ENCODE data around the gene SLC25A21.

The SLC25A21 gene

DNA sequence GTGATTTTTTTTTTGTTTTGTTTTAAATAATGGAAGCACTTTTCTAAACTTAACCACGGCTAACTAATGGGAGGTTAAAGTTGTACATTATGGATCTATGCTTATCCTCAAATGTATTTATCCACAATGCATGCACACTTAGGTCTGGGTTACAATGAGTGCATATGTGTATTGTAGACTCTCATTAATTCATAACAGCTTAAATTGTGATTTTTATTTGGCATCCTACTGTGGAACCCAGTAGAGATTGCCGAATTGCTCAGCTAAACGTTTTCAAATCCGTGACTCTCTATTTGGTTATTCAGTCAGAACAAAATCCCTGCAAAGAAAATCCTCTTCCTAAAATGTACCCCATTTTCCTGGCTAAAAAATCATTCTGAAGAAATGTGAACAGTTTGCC lies 244.0 kb downstream of the SLC25A21 start:
- no peak for ATAC-seq
- no peak for TF ChIP-seq ZNF565 (CRISPR knock-in tag; conservative IDR thresholded peaks at IDR 0.05; ENCODE audit: low read depth)
- no peak for TF ChIP-seq SNAI2 (CRISPR knock-in tag; IDR thresholded peaks at IDR 0.05)
- no peak for TF ChIP-seq GLIS3 (CRISPR knock-in tag; IDR thresholded peaks at IDR 0.05)
- TF ChIP-seq CSRNP3 (CRISPR knock-in tag; IDR thresholded peaks at IDR 0.05): no peak
- TF ChIP-seq TSHZ2 (CRISPR knock-in tag; IDR thresholded peaks at IDR 0.05): no peak
- TF ChIP-seq ZNF70 (CRISPR knock-in tag; IDR thresholded peaks at IDR 0.05): no peak
- TF ChIP-seq, protein P1, sequence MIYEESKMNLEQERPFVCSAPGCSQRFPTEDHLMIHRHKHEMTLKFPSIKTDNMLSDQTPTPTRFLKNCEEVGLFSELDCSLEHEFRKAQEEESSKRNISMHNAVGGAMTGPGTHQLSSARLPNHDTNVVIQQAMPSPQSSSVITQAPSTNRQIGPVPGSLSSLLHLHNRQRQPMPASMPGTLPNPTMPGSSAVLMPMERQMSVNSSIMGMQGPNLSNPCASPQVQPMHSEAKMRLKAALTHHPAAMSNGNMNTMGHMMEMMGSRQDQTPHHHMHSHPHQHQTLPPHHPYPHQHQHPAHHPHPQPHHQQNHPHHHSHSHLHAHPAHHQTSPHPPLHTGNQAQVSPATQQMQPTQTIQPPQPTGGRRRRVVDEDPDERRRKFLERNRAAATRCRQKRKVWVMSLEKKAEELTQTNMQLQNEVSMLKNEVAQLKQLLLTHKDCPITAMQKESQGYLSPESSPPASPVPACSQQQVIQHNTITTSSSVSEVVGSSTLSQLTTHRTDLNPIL (CRISPR knock-in tag; IDR thresholded peaks at IDR 0.05; ENCODE audit: low read depth): no peak
- TF ChIP-seq TCF4 (CRISPR knock-in tag; IDR thresholded peaks at IDR 0.05; ENCODE audit: borderline replicate concordance): no peak
- TF ChIP-seq, protein P2, sequence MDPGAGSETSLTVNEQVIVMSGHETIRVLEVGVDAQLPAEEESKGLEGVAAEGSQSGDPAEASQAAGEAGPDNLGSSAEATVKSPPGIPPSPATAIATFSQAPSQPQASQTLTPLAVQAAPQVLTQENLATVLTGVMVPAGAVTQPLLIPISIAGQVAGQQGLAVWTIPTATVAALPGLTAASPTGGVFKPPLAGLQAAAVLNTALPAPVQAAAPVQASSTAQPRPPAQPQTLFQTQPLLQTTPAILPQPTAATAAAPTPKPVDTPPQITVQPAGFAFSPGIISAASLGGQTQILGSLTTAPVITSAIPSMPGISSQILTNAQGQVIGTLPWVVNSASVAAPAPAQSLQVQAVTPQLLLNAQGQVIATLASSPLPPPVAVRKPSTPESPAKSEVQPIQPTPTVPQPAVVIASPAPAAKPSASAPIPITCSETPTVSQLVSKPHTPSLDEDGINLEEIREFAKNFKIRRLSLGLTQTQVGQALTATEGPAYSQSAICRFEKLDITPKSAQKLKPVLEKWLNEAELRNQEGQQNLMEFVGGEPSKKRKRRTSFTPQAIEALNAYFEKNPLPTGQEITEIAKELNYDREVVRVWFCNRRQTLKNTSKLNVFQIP (CRISPR knock-in tag; IDR thresholded peaks at IDR 0.05; ENCODE audit: borderline replicate concordance, low read depth): no peak

- no peak for ATAC-seq
- TF ChIP-seq TSHZ2 (CRISPR knock-in tag; IDR thresholded peaks at IDR 0.05) (no peak), GLIS3 (CRISPR knock-in tag; IDR thresholded peaks at IDR 0.05) (no peak), CSDC2 (CRISPR knock-in tag; IDR thresholded peaks at IDR 0.05) (no peak), TCF4 (CRISPR knock-in tag; IDR thresholded peaks at IDR 0.05; ENCODE audit: borderline replicate concordance) (no peak), OSR1 (CRISPR knock-in tag; IDR thresholded peaks at IDR 0.05) (no peak), CSRNP3 (CRISPR knock-in tag; IDR thresholded peaks at IDR 0.05) (no peak), ISL1 (CRISPR knock-in tag; IDR thresholded peaks at IDR 0.05) (no peak), ZC3H10 (CRISPR knock-in tag; IDR thresholded peaks at IDR 0.05) (no peak), PPARA (CRISPR knock-in tag; IDR thresholded peaks at IDR 0.05; ENCODE audit: borderline replicate concordance) (no peak), PATZ1 (CRISPR knock-in tag; IDR thresholded peaks at IDR 0.05; ENCODE audit: borderline replicate concordance) (no peak), ZNF70 (CRISPR knock-in tag; IDR thresholded peaks at IDR 0.05) (no peak)
- TF ChIP-seq, protein P2 (CRISPR knock-in tag; IDR thresholded peaks at IDR 0.05; ENCODE audit: borderline replicate concordance, low read depth): no peak
Measured at GRCh38 chr14:36925094-36925493, 247.3 kb downstream of the SLC25A21 start.
